ENCODE data around the gene GNLY.

Gene GNLY

DNA sequence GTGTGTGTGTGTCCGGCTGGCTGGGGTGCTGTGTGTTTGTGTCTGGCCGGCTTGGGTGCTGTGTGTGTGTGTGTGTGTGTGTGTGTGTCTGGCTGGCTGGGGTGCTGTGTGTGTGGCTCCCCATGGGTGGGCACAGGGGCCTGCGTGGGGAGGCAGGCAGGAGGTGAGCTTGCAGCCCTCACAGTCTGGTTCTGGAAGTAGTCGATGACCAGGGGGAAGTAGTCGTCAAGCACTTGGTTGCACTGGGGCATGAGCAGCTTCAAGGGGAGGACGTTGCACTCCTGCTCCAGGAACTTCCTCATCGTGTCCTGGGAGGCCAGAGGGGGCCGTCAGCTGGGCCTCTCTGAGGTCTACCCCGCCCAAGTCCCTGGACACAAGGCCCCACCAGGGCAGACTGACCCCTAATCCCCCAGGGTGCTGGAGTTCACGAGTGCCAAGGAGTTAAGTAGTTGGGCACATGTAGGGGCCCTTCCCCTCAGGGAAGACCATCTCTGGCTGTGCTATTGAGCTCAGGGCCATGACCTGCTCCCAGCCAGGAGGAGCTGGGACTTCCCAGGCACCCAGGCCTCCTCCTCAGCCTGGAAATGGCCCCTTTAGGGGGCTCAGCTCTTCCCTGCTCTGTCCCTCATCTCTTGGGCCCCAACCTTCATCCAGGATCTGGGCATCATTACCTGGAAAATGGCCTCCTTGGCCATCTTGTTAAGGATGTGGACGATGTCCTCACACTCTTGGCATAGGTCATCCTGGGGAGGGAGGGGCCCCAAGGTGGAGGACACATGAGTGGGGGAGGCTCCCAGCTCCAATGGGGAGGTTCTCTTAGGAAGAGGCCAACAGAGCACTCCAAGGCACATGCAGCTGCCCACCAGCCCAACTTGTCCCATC, 27.5 kb upstream of the GNLY start:
- no peak overlapping the region for H3K27ac ChIP-seq (ENCODE audit: low read length)
- H2AFZ ChIP-seq (ENCODE audit: low read depth, low read length), result no peak overlapping the region
- no peak overlapping the region for H3K4me2 ChIP-seq (ENCODE audit: low read length)
- H4K20me1 ChIP-seq (ENCODE audit: insufficient read depth, low read length), result no peaks in the 10 kb centered on the region
- peaks cover 39% of the 10 kb centered on the region for H3K4me1 ChIP-seq (ENCODE audit: low read length)
- H3K36me3 ChIP-seq (replicated peaks; ENCODE audit: low read depth, low read length), result no peaks in the 10 kb centered on the region
- H3K9ac ChIP-seq (ENCODE audit: low read length), result no peak overlapping the region
- no peak for TF ChIP-seq EZH2phosphoT487 (IDR thresholded peaks at IDR 0.05; ENCODE audit: low read depth)
- TF ChIP-seq CTCF (IDR thresholded peaks at IDR 0.05; ENCODE audit: low read depth, low read length), result no peak
- no peak overlapping the region for H3K4me3 ChIP-seq (ENCODE audit: low read length)
- peaks cover 18% of the 10 kb centered on the region for H3K27me3 ChIP-seq (ENCODE audit: low read depth, low read length)
- no peaks in the 10 kb centered on the region for H3K79me2 ChIP-seq (ENCODE audit: low read length)
- H3K9me3 ChIP-seq (ENCODE audit: insufficient read depth, low read length), result no peaks in the 10 kb centered on the region

DNA sequence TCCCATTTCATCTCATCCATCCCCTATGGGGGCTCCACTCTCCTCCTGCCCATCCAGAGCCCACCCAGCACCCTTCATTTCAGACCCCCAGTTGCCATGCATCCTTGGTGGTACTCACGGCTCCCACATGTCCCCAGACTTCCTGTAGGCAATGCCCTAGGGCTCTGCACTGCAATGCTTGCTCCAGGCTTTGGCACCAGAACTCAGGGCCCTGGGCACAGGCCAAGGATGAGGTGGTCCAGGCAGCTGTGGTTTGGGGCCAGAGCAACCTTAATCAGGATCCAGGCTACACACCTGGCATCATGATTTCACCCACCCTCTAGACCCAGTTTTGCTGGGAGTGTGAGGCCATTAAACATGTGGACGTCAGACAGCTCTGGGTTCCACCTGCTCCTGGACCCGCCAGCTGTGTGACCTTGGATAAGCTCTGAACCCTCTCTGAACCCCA, 26.6 kb upstream of the GNLY start:
- no peak overlapping the region for H3K9ac ChIP-seq (ENCODE audit: low read length)
- TF ChIP-seq CTCF (IDR thresholded peaks at IDR 0.05; ENCODE audit: low read depth, low read length) (no peak), EZH2phosphoT487 (IDR thresholded peaks at IDR 0.05; ENCODE audit: low read depth) (no peak)
- no peaks in the 10 kb centered on the region for H3K36me3 ChIP-seq (replicated peaks; ENCODE audit: low read depth, low read length)
- no peak overlapping the region for H3K27ac ChIP-seq (ENCODE audit: low read length)
- no peak overlapping the region for H2AFZ ChIP-seq (ENCODE audit: low read depth, low read length)
- H4K20me1 ChIP-seq (ENCODE audit: insufficient read depth, low read length), result no peaks in the 10 kb centered on the region
- H3K4me1 ChIP-seq (ENCODE audit: low read length), result peaks cover 48% of the 10 kb centered on the region
- no peak overlapping the region for H3K4me3 ChIP-seq (ENCODE audit: low read length)
- no peaks in the 10 kb centered on the region for H3K9me3 ChIP-seq (ENCODE audit: insufficient read depth, low read length)
- H3K79me2 ChIP-seq (ENCODE audit: low read length), result no peaks in the 10 kb centered on the region
- peaks cover 21% of the 10 kb centered on the region for H3K27me3 ChIP-seq (ENCODE audit: low read depth, low read length)
- no peak overlapping the region for H3K4me2 ChIP-seq (ENCODE audit: low read length)

GRCh38 chr2:85668009-85668856, 25.9 kb upstream of the GNLY start, which contains the start of gene SFTPB:
TSS of gene SFTPB (minus strand) at chr2:85668199. CDS start at chr2:85668183, 16 bp downstream.
- H3K79me2 ChIP-seq (ENCODE audit: low read length), result no peaks in the 10 kb centered on the region
- no peak within 1 kb of the TSS for H3K4me3 ChIP-seq (ENCODE audit: low read length)
- no peak within 1 kb of the TSS for H2AFZ ChIP-seq (ENCODE audit: low read depth, low read length)
- H3K36me3 ChIP-seq (replicated peaks; ENCODE audit: low read depth, low read length), result no peaks in the 10 kb centered on the region
- peaks cover 55% of the 10 kb centered on the region for H3K4me1 ChIP-seq (ENCODE audit: low read length)
- TF ChIP-seq EZH2phosphoT487 (IDR thresholded peaks at IDR 0.05; ENCODE audit: low read depth) (no peak), CTCF (IDR thresholded peaks at IDR 0.05; ENCODE audit: low read depth, low read length) (no peak)
- no peaks in the 10 kb centered on the region for H4K20me1 ChIP-seq (ENCODE audit: insufficient read depth, low read length)
- H3K9me3 ChIP-seq (ENCODE audit: insufficient read depth, low read length), result no peaks in the 10 kb centered on the region
- no peak within 1 kb of the TSS for H3K27ac ChIP-seq (ENCODE audit: low read length)
- H3K4me2 ChIP-seq (ENCODE audit: low read length), result peak within 1 kb of the TSS; percentile 77
- H3K9ac ChIP-seq (ENCODE audit: low read length), result no peak within 1 kb of the TSS; the same call in 1 of the 2 replicates
- H3K27me3 ChIP-seq (ENCODE audit: low read depth, low read length), result peaks cover 21% of the 10 kb centered on the region

- H3K27me3 ChIP-seq (ENCODE audit: low read depth, low read length), result peaks cover 21% of the 10 kb centered on the region
- H3K4me1 ChIP-seq (ENCODE audit: low read length), result peaks cover 56% of the 10 kb centered on the region
- H2AFZ ChIP-seq (ENCODE audit: low read depth, low read length), result no peak overlapping the region
- no peak for TF ChIP-seq EZH2phosphoT487 (IDR thresholded peaks at IDR 0.05; ENCODE audit: low read depth)
- no peak for TF ChIP-seq CTCF (IDR thresholded peaks at IDR 0.05; ENCODE audit: low read depth, low read length)
- H3K4me3 ChIP-seq (ENCODE audit: low read length), result no peak overlapping the region
- H3K36me3 ChIP-seq (replicated peaks; ENCODE audit: low read depth, low read length), result no peaks in the 10 kb centered on the region
- no peaks in the 10 kb centered on the region for H3K9me3 ChIP-seq (ENCODE audit: insufficient read depth, low read length)
- no peaks in the 10 kb centered on the region for H3K79me2 ChIP-seq (ENCODE audit: low read length)
- no peaks in the 10 kb centered on the region for H4K20me1 ChIP-seq (ENCODE audit: insufficient read depth, low read length)
- H3K4me2 ChIP-seq (ENCODE audit: low read length), result peak overlapping the region; percentile 77
- H3K27ac ChIP-seq (ENCODE audit: low read length), result no peak overlapping the region
- H3K9ac ChIP-seq (ENCODE audit: low read length), result no peak overlapping the region
Measured at GRCh38 chr2:85668857-85669142, 25.4 kb upstream of the GNLY start.

Data from OCI-LY3 (cell line).